Sigmoid colon (tissue), 7 donors: Measurements from ENCODE around the gene GPRC5B. TPM values are rescaled to one million over a fixed set of nuclear protein-coding genes. Genes with fewer than 3 reads are reported as not detected.

Source experiments
- DNase-seq: peaks from one replicate; pipeline ENCODE4 v3.0.0-alpha.2; 2019
- H3K27ac ChIP-seq, 4 donors: fragments of 200-600 bp; sonication (generic); one replicate each; pipeline ENCODE4 v1.5.1; 2016 to 2019; ENCODE audit warnings: mild to moderate bottlenecking in 1 of 4
- H3K27me3 ChIP-seq, 3 donors: fragments of 200-600 bp; sonication (generic); one replicate each; pipeline ENCODE4 v1.5.1; 2019; ENCODE audit warnings: mild to moderate bottlenecking in 1 of 3
- H3K36me3 ChIP-seq, 4 donors: fragments of 200-600 bp; sonication (generic); one replicate each; pipeline ENCODE4 v1.5.1; 2016 to 2019
- H3K4me1 ChIP-seq, 4 donors: fragments of 200-600 bp; sonication (generic); one replicate each; pipeline ENCODE4 v1.5.1; 2017 to 2019
- H3K4me3 ChIP-seq, 4 donors: fragments of 200-600 bp; sonication (generic); one replicate each; pipeline ENCODE4 v1.5.1; 2017 to 2019; ENCODE audit warnings: mild to moderate bottlenecking in 2 of 4, moderate library complexity in 1 of 4
- H3K9me3 ChIP-seq, 4 donors: fragments of 200-600 bp in 3 of 4; sonication (generic) in 3 of 4; one replicate each; pipeline versions ENCODE4 v1.5.1 to v1.6.1; 2013 to 2019
- CTCF ChIP-seq, 4 experiments: fragments of 450-650 bp in 3 of 4; fragments of 200-600 bp in 1 of 4; IDR thresholded peaks; one replicate each; pipeline ENCODE4 v1.5.1; 2016 to 2019; ENCODE audit warnings: antibody characterized with exemption in 4 of 4, mild to moderate bottlenecking in 3 of 4, moderate library complexity in 2 of 4
- EP300 ChIP-seq, 4 donors: sonication (generic); formaldehyde crosslinking; IDR thresholded peaks; one replicate each; pipeline ENCODE4 v1.6.1; 2017; ENCODE audit warnings: antibody characterized with exemption in 4 of 4
- POLR2A ChIP-seq, 2 donors: fragments of 450-650 bp; IDR thresholded peaks; one replicate each; pipeline ENCODE4 v1.6.1; 2016; ENCODE audit warnings: antibody characterized with exemption in 2 of 2, mild to moderate bottlenecking in 2 of 2, moderate library complexity in 2 of 2
- POLR2AphosphoS5 ChIP-seq, 4 donors: sonication (generic); formaldehyde crosslinking; IDR thresholded peaks; one replicate each; pipeline ENCODE4 v1.6.1; 2017; ENCODE audit warnings: antibody characterized with exemption in 4 of 4
- WGBS, 2 donors: extraction: QIAGEN DNeasy Blood & Tissue Kit; methylation state at CpG; one replicate each; pipeline ENCODE4 v1.1.7; 2013; 5-methylcytosine and 5-hydroxymethylcytosine counted together
- intact Hi-C: fragments of 100-400 bp; cut with DNase I; formaldehyde crosslinking; loops from one replicate; pipeline ENCODE4 v1.15.1; 2023
- polyA plus RNA-seq, 3 donors: library from polyadenylated mRNA; stranded (reverse); fragments of 200-250 nt; gene quantifications; one replicate each; pipeline ENCODE4 v1.2.3, GENCODE V29; 2013
- total RNA-seq, 4 donors: library from RNA; depleted of rRNA; stranded (reverse); fragments of >200 nt; gene quantifications; one replicate each; pipeline ENCODE4 v1.1.0, GENCODE V29; 2016
- donor health status: healthy with polysubstance abuse.
- donor health status: Bipolar disorder and iron deficiency.
- donor health status: healthy.

Gene GPRC5B
- total and polyA plus RNA-seq, 7 donors: 1.6 to 20.6 (median 8.4) TPM

- DNase-seq: no peak
- WGBS, 2 donors: 89 to 91% methylated on average over 2 of the region's 2 CpGs
- no peaks in the 10 kb centered on the region for H3K27me3 ChIP-seq
- no peaks in the 10 kb centered on the region for H3K4me1 ChIP-seq
- intact Hi-C loops: no loop called here
- TF ChIP-seq POLR2A (IDR thresholded peaks at IDR 0.05) (no peak), POLR2AphosphoS5 (IDR thresholded peaks at IDR 0.05) (no peak), CTCF (IDR thresholded peaks at IDR 0.05) (no peak)
- no peaks in the 10 kb centered on the region for H3K9me3 ChIP-seq
- no peak overlapping the region for H3K4me3 ChIP-seq
- H3K27ac ChIP-seq: no peak overlapping the region
- H3K36me3 ChIP-seq: no peaks in the 10 kb centered on the region
Observed at GRCh38 chr16:19822533-19822932, 62.1 kb downstream of the GPRC5B start.

DNA sequence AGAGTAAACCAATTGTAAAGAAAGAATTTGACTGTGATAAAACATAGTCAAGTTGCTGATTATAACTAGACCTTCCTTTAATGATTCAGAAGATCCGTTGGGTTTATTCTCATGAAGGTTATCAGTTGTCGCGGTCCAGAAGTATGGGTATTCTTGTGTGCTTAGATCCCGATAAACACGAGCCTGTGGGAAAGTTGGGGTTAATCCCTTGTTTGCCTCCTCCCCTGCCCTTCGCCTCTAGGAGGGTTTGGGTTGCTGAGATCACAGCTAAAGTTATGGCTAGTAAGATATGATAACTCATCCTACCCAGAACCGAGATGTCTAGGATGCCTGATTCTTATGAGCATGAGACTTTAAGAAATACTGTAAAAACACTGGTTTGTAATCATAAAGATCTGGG is 66.8 kb downstream of the GPRC5B start:
- TF ChIP-seq EP300 (IDR thresholded peaks at IDR 0.05): no peak
- TF ChIP-seq CTCF (IDR thresholded peaks at IDR 0.05): no peak
- TF ChIP-seq POLR2A (IDR thresholded peaks at IDR 0.05): no peak
- TF ChIP-seq POLR2AphosphoS5 (IDR thresholded peaks at IDR 0.05): no peak
- Histone ChIP-seq H3K27me3 (no peaks in the 10 kb centered on the region), H3K9me3 (no peaks in the 10 kb centered on the region), H3K4me1 (no peaks in the 10 kb centered on the region), H3K36me3 (no peaks in the 10 kb centered on the region), H3K27ac (no peak overlapping the region), H3K4me3 (no peak overlapping the region)
- intact Hi-C loops: no loop called here
- DNase-seq: no peak
- 89 to 91% methylated on average over 7 of the region's 7 CpGs for WGBS, 2 donors

GRCh38 chr16:19817122-19817521 is 67.5 kb downstream of the GPRC5B start:
- no peak for DNase-seq
- H3K4me3 ChIP-seq: no peak overlapping the region
- no peak overlapping the region for H3K27ac ChIP-seq
- WGBS, 2 donors: 77 to 85% methylated on average over 3 of the region's 3 CpGs
- intact Hi-C loops: no loop called here
- H3K4me1 ChIP-seq: no peaks in the 10 kb centered on the region
- no peaks in the 10 kb centered on the region for H3K36me3 ChIP-seq
- no peaks in the 10 kb centered on the region for H3K9me3 ChIP-seq
- no peaks in the 10 kb centered on the region for H3K27me3 ChIP-seq
- TF ChIP-seq EP300 (IDR thresholded peaks at IDR 0.05): no peak
- no peak for TF ChIP-seq POLR2AphosphoS5 (IDR thresholded peaks at IDR 0.05)
- no peak for TF ChIP-seq POLR2A (IDR thresholded peaks at IDR 0.05)
- no peak for TF ChIP-seq CTCF (IDR thresholded peaks at IDR 0.05)

- intact Hi-C loops: no loop called here
- Histone ChIP-seq H3K27me3 (no peaks in the 10 kb centered on the region), H3K27ac (no peak overlapping the region), H3K9me3 (no peaks in the 10 kb centered on the region), H3K4me3 (no peak overlapping the region), H3K4me1 (no peaks in the 10 kb centered on the region), H3K36me3 (no peaks in the 10 kb centered on the region)
- TF ChIP-seq EP300 (IDR thresholded peaks at IDR 0.05): no peak
- no peak for TF ChIP-seq CTCF (IDR thresholded peaks at IDR 0.05)
- TF ChIP-seq POLR2A (IDR thresholded peaks at IDR 0.05): no peak
- no peak for TF ChIP-seq POLR2AphosphoS5 (IDR thresholded peaks at IDR 0.05)
- 64 to 86% methylated on average over 2 of the region's 2 CpGs for WGBS, 2 donors
- DNase-seq: no peak
Observed at GRCh38 chr16:19815418-19815817, 69.2 kb downstream of the GPRC5B start.

DNA sequence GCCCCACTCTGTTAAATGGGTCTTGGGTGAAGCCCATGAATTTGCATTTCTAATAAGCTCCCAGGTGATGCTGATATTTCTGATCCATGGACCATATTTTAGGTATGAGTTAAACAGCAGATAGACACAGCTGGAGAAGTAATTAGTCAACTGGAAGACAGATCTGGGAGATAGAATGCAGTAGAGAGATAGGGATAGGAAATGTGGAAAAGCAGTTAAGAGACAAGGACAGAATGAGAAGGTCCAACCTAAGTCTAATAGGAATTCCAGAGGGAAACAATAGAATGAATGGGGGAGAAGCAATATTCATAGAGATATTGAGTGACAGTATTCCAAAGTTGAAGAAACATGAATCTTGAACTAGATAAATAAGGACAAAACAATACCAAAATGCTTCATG is 71.7 kb downstream of the GPRC5B start:
- TF ChIP-seq POLR2A (IDR thresholded peaks at IDR 0.05) (no peak), POLR2AphosphoS5 (IDR thresholded peaks at IDR 0.05) (no peak), EP300 (IDR thresholded peaks at IDR 0.05) (no peak), CTCF (IDR thresholded peaks at IDR 0.05) (no peak)
- no peaks in the 10 kb centered on the region for H3K36me3 ChIP-seq

More for the DNA sequence above, 71.7 kb downstream of the GPRC5B start:
- Histone ChIP-seq H3K4me1 (no peaks in the 10 kb centered on the region), H3K9me3 (no peaks in the 10 kb centered on the region), H3K27me3 (no peaks in the 10 kb centered on the region), H3K27ac (no peak overlapping the region), H3K4me3 (no peak overlapping the region)
- intact Hi-C loops: no loop called here
- DNase-seq: no peak
